ENCODE data around the gene LIN28A. TPM values are rescaled to one million over a fixed set of nuclear protein-coding genes. Genes with fewer than 3 reads are reported as not detected.

LIN28A gene
- total RNA-seq, 4 donors from 2014 or later = not detected

DNA sequence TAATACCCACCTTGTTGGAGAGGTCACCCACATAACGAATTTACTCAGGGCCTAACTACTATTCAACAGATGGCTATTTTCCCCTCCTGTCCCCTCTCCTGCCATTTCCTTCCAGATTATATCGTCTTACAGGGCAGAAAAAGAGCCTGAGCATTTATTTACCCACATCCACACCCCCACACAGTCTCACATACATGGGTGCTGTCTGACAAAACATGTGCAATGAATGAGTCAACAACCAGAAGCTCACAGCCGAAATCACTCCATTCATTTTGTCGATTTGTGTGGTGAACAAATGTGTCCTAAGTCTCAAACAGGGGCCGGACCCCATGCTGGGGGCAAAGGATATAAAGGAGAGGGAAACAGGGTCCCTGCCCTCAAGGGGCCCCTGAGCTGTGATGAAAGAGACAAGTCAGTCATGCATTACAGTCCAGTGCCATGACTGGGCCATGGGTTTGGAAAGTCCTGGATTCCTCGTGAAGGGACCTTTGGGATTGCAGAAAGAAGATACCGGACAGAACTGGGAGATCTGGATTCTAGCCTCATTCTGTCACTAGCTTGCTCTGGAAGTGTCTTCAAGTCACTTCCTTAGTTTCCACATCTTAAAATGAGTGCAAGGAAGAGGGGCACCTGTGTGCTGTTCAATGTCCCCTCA is 21.7 kb upstream of the LIN28A start:
- intact Hi-C loops (cut with DNase I) = no loop called here
- Histone ChIP-seq H3K27me3 (peaks cover 0 to 74% (median 0%) of the 10 kb centered on the region in 4 donors), H3K27ac (no peak overlapping the region), H3K4me1 (peaks cover 0 to 16% (median 0%) of the 10 kb centered on the region in 3 donors), H3K9me3 (no peaks in the 10 kb centered on the region), H3K36me3 (no peaks in the 10 kb centered on the region), H3K4me3 (no peak overlapping the region)
- 82 to 85% methylated on average over 5 to 6 of the region's 7 CpGs for whole genome bisulfite sequencing, 2 donors
- TF ChIP-seq POLR2A (IDR thresholded peaks at IDR 0.05) = no peak
- TF ChIP-seq, protein P1, sequence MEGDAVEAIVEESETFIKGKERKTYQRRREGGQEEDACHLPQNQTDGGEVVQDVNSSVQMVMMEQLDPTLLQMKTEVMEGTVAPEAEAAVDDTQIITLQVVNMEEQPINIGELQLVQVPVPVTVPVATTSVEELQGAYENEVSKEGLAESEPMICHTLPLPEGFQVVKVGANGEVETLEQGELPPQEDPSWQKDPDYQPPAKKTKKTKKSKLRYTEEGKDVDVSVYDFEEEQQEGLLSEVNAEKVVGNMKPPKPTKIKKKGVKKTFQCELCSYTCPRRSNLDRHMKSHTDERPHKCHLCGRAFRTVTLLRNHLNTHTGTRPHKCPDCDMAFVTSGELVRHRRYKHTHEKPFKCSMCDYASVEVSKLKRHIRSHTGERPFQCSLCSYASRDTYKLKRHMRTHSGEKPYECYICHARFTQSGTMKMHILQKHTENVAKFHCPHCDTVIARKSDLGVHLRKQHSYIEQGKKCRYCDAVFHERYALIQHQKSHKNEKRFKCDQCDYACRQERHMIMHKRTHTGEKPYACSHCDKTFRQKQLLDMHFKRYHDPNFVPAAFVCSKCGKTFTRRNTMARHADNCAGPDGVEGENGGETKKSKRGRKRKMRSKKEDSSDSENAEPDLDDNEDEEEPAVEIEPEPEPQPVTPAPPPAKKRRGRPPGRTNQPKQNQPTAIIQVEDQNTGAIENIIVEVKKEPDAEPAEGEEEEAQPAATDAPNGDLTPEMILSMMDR (IDR thresholded peaks at IDR 0.05) = no peak
- DNase-seq = no peak

DNA sequence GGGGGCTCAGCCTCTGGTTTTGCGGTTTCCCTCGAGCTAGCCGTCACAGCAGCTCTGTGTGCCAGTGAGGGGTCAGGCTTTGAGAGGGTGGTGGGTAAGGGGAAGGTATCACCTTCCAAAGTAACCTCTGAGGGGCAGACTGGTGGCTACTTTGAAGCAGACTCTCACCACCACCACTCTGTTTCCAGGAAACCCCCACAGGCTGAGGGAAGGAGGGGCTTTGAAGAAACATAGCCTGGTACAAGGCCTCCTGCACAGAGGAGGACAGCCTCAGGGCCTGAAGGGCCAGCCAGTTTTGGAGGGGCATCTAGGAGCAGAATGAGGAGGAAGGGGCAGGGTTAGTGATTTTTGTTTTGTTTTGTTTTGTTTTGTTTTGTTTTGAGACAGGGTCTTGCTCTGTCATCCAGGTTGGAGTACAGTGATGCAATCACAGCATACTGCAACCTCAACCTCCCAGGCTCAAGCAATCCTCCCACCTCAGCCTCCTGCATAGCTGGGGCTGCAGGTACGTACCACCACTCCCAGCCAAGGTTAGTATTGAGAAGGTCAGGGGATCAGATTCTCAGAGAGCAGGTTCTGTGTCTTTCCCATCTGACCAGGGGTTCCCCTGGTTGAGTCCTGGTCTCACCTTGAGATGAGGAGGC is 20.9 kb upstream of the LIN28A start:
- Histone ChIP-seq H3K27ac (no peak overlapping the region), H3K4me1 (peaks cover 0 to 16% (median 0%) of the 10 kb centered on the region in 3 donors), H3K9me3 (no peaks in the 10 kb centered on the region), H3K27me3 (peaks cover 0 to 67% (median 0%) of the 10 kb centered on the region in 4 donors), H3K36me3 (no peaks in the 10 kb centered on the region), H3K4me3 (no peak overlapping the region)
- TF ChIP-seq POLR2A (IDR thresholded peaks at IDR 0.05) = no peak
- TF ChIP-seq, protein P1 (IDR thresholded peaks at IDR 0.05) = no peak
- 100% methylated on average over 2 of the region's 4 CpGs for WGBS, 2 donors
- no peak for DNase-seq
- intact Hi-C loops (cut with DNase I) = no loop called here

DNA sequence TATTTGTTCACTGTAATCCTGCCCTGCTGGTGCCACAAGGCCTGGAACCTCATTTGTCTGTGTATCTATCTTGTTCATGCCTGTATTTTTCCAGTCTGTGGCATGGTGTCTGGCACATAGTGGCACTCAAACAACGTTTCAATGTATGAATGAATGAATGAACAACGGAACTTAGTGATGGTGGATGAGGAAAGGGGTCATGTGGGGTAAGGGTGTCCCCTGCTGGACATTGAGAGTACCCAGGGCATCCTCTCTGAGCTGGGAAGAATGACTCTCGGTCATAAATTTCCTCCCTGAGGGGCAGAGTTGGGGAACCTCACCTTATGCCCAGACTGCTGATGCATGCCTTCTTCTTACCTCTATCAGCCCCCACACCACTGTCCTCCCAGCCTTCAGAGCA is 19.2 kb upstream of the LIN28A start:
- no peak overlapping the region for H3K27ac ChIP-seq
- H3K4me1 ChIP-seq = peaks cover 0 to 16% (median 0%) of the 10 kb centered on the region in 3 donors
- no peaks in the 10 kb centered on the region for H3K9me3 ChIP-seq
- H3K4me3 ChIP-seq = no peak overlapping the region
- DNase-seq = no peak
- H3K27me3 ChIP-seq = peaks cover 0 to 56% (median 0%) of the 10 kb centered on the region in 4 donors
- no peaks in the 10 kb centered on the region for H3K36me3 ChIP-seq
- TF ChIP-seq, protein P1 (IDR thresholded peaks at IDR 0.05) = peak in 3 of 6 experiments; percentile 34 to 63 (median 37)
- no peak for TF ChIP-seq POLR2A (IDR thresholded peaks at IDR 0.05)
- intact Hi-C loops (cut with DNase I) = no loop called here
- WGBS, 2 donors = 0 to 11% methylated on average over 3 of the region's 3 CpGs

DNA sequence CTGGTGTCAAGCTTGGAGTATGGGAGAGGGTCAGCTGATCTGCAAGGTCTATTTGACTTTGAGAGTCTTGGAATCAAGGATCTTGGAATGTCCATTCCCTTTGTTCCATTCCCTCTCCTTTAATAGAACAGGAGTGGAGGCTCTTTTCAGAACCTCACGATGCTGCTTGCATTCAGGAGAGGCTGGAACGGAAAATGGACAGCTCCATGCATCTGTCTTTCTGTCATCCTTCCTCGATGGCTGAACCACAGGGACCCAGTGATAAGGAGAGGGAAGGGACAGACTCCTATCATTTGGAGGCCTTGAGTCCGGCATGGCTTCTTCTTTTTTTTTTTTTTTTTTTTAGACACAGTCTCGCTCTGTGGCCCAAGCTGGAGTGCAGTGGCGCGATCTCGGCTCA is 14.9 kb upstream of the LIN28A start:
- H3K27ac ChIP-seq = no peak overlapping the region
- intact Hi-C loops (cut with DNase I) = no loop called here
- 82% methylated on average over 7 to 8 of the region's 8 CpGs for WGBS, 2 donors

DNA sequence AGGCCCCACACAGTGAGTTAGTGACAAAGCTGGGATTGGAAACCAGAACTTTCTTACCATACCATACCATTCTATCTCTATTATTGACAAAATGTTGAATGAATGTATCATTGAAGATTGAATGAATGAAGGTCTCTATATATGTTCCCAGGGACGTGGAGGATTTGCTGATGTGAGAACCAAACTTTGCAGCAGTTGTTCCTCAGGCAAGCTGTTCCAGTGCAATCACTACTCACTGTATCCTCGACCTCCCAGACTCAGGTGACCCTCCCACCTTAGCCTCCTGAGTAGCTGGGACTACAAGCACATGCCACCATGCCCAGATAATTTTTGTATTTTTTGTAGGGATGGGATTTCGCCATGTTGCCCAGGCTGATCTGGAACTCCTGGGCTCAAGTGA is 11.6 kb upstream of the LIN28A start:
- intact Hi-C loops (cut with DNase I) = no loop called here
- Histone ChIP-seq H3K9me3 (no peaks in the 10 kb centered on the region), H3K36me3 (no peaks in the 10 kb centered on the region), H3K27ac (no peak overlapping the region), H3K4me3 (no peak overlapping the region), H3K27me3 (peaks cover 0 to 11% (median 0%) of the 10 kb centered on the region in 4 donors), H3K4me1 (no peaks in the 10 kb centered on the region)
- 79 to 83% methylated on average over 3 of the region's 3 CpGs for WGBS, 2 donors
- DNase-seq = no peak
- TF ChIP-seq, protein P1 (IDR thresholded peaks at IDR 0.05) = no peak
- no peak for TF ChIP-seq POLR2A (IDR thresholded peaks at IDR 0.05)

More for the DNA sequence above, 14.9 kb upstream of the LIN28A start:
- Histone ChIP-seq H3K36me3 (no peaks in the 10 kb centered on the region), H3K4me3 (no peak overlapping the region), H3K4me1 (peaks cover 0 to 11% (median 0%) of the 10 kb centered on the region in 3 donors), H3K27me3 (peaks cover 0 to 18% (median 0%) of the 10 kb centered on the region in 4 donors), H3K9me3 (no peaks in the 10 kb centered on the region)
- no peak for TF ChIP-seq POLR2A (IDR thresholded peaks at IDR 0.05)
- TF ChIP-seq, protein P1 (IDR thresholded peaks at IDR 0.05) = no peak
- no peak for DNase-seq
